Measurements from ENCODE around the gene SLCO3A1. TPM values are rescaled to one million over a fixed set of nuclear protein-coding genes. Genes with fewer than 3 reads are reported as not detected.

SLCO3A1 gene
- total and polyA plus RNA-seq, 12 donors: 33.9 to 57.2 (median 46.4) TPM

GRCh38 chr15:92071045-92071634, 217.6 kb downstream of the SLCO3A1 start:
- intact Hi-C loops (cut with DNase I): loop anchor here in 8 of 10 donors (2.0 to 10.0 kb wide), 8 partner anchors 96 to 366 kb away; no protein-coding TSS in a partner anchor
- H3K27me3 ChIP-seq: no peaks in the 10 kb centered on the region
- TF ChIP-seq, protein P1, sequence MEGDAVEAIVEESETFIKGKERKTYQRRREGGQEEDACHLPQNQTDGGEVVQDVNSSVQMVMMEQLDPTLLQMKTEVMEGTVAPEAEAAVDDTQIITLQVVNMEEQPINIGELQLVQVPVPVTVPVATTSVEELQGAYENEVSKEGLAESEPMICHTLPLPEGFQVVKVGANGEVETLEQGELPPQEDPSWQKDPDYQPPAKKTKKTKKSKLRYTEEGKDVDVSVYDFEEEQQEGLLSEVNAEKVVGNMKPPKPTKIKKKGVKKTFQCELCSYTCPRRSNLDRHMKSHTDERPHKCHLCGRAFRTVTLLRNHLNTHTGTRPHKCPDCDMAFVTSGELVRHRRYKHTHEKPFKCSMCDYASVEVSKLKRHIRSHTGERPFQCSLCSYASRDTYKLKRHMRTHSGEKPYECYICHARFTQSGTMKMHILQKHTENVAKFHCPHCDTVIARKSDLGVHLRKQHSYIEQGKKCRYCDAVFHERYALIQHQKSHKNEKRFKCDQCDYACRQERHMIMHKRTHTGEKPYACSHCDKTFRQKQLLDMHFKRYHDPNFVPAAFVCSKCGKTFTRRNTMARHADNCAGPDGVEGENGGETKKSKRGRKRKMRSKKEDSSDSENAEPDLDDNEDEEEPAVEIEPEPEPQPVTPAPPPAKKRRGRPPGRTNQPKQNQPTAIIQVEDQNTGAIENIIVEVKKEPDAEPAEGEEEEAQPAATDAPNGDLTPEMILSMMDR (IDR thresholded peaks at IDR 0.05): no peak
- ATAC-seq (peak; percentile 16 to 68 (median 54)), DNase-seq (peak; percentile 41 to 66)
- WGBS, 2 donors: 53 to 56% methylated on average over 12 of the region's 12 CpGs
- H3K36me3 ChIP-seq: no peaks in the 10 kb centered on the region
- H3K9me3 ChIP-seq: no peaks in the 10 kb centered on the region
- peaks cover 9 to 86% (median 81%) of the 10 kb centered on the region in 9 donors for H3K4me1 ChIP-seq
- no peak overlapping the region for H3K4me3 ChIP-seq
- H3K27ac ChIP-seq: peak overlapping the region in 2 of 10 donors; percentile 10 to 67

- DNase-seq (no peak), ATAC-seq (no peak)
- Histone ChIP-seq H3K4me3 (no peak overlapping the region), H3K9me3 (no peaks in the 10 kb centered on the region), H3K36me3 (no peaks in the 10 kb centered on the region), H3K4me1 (peaks cover 9 to 98% (median 86%) of the 10 kb centered on the region in 9 donors), H3K27me3 (no peaks in the 10 kb centered on the region), H3K27ac (no peak overlapping the region)
- TF ChIP-seq, protein P1 (IDR thresholded peaks at IDR 0.05): no peak
- intact Hi-C loops (cut with DNase I): loop anchor here in 7 of 10 donors (5.0 to 10.0 kb wide), 6 partner anchors 98 to 368 kb away; no protein-coding TSS in a partner anchor
- WGBS, 2 donors: 55 to 72% methylated on average over 9 of the region's 9 CpGs
Observed at GRCh38 chr15:92073044-92073785, 219.7 kb downstream of the SLCO3A1 start.

DNA sequence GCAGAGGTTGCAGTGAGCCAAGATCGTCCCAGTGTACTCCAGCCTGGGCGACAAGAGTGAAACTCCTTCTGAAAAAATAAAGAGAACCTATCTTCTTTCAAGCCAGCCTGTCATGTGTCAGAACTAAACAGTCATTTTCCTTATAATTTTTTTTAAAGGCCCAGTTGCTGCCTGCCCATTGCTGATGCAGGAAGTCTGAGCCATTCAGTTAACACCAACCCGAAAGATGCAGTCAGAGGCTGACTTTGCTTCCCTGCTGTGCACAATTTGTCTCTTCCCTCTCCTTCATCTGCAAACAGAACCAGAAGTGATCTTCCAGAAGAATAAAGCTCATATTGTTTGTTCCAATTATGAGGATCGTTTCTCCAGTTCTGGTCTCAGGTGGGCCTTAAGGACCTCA, 220.6 kb downstream of the SLCO3A1 start:
- DNase-seq: no peak
- Histone ChIP-seq H3K27me3 (no peaks in the 10 kb centered on the region), H3K9me3 (no peaks in the 10 kb centered on the region), H3K4me1 (peaks cover 9 to 89% (median 77%) of the 10 kb centered on the region in 9 donors), H3K36me3 (no peaks in the 10 kb centered on the region), H3K4me3 (no peak overlapping the region), H3K27ac (peak overlapping the region in 2 of 10 donors; percentile 28 to 43)
- no peak for ATAC-seq
- TF ChIP-seq, protein P1 (IDR thresholded peaks at IDR 0.05): no peak
- intact Hi-C loops (cut with DNase I): loop anchor here in 7 of 10 donors (5.0 to 10.0 kb wide), 6 partner anchors 99 to 369 kb away; no protein-coding TSS in a partner anchor
- 76 to 84% methylated on average over 4 of the region's 4 CpGs for WGBS, 2 donors

DNA sequence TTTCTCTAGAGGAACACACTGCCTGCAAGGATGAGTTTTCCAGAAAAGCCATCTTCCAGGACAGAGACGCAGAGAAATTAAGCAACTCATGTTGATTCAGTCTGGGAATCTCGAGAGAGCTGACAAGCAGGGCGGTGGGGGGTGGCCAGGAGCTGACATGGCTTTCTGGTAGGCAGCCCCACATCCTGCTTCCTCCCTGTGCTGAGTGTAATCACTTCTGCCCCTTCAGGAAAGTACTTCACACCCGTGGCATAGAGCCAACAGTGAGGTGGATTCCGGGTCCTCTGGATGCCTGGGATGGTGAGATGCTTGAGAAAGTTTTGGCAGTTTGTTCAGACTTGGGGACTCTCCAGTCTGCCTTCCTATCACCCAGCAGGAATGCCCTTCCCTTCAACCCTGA, 221.1 kb downstream of the SLCO3A1 start:
- intact Hi-C loops (cut with DNase I): loop anchor here in 9 of 10 donors (5.0 to 10.0 kb wide), 11 partner anchors 100 to 772 kb away; partner anchors contain the start of gene SLCO3A1 (in 1 of the 9)
- H3K9me3 ChIP-seq: no peaks in the 10 kb centered on the region
- no peaks in the 10 kb centered on the region for H3K36me3 ChIP-seq
- H3K4me1 ChIP-seq: peaks cover 9 to 83% (median 73%) of the 10 kb centered on the region in 9 donors
- TF ChIP-seq, protein P1 (IDR thresholded peaks at IDR 0.05): no peak
- H3K27ac ChIP-seq: peak overlapping the region in 3 of 10 donors; percentile 18 to 43 (median 28)
- ATAC-seq (peak in 6 of 8 donors; percentile 16 to 54 (median 34)), DNase-seq (peak; percentile 44 to 70)
- 12 to 14% methylated on average over 5 of the region's 5 CpGs for WGBS, 2 donors
- no peaks in the 10 kb centered on the region for H3K27me3 ChIP-seq
- no peak overlapping the region for H3K4me3 ChIP-seq

All from heart right ventricle (tissue), 16 donors.